Caco-2 (cell line): ENCODE measurements around the gene HENMT1. TPM values are rescaled to one million over a fixed set of nuclear protein-coding genes. Genes with fewer than 3 reads are reported as not detected.

Source experiments
- BruUV-seq: library from RNA; stranded (reverse); fragments of 400-500 nt; replicated peaks from 2 replicates; lab custom pipeline; 2021; lab: Mats Ljungman, UMichigan
- CTCF ChIA-PET: fragments of 300-600 bp; sonication (Branson Sonifier 250); formaldehyde crosslinking; loops from one replicate; lab custom pipeline; 2022; ENCODE audit warnings: antibody characterized with exemption; lab: Charles Lee
- POLR2A ChIA-PET: fragments of 300-600 bp; sonication (Branson Sonifier 250); formaldehyde crosslinking; loops from one replicate; lab custom pipeline; 2022; ENCODE audit warnings: antibody characterized with exemption; lab: Charles Lee
- DNase-seq, 2 experiments: peaks; one replicate each; pipeline versions ENCODE4 v3.0.0 to v3.0.0-alpha.2; 2020 to 2022
- H3K27me3 ChIP-seq: replicated peaks from 2 replicates; pipeline ENCODE4 v1.6.0; 2011; ENCODE audit warnings: low read length; ENCODE audit not compliant: control insufficient read depth, insufficient read depth
- H3K36me3 ChIP-seq: 2 replicates; pipeline ENCODE4 v1.5.1; 2011; ENCODE audit warnings: low read length; ENCODE audit not compliant: control insufficient read depth, insufficient read depth
- H3K4me1 ChIP-seq: fragments of 250-450 bp; sonication (Bioruptor Pico); 2 replicates; pipeline ENCODE4 v1.5.1; 2020; ENCODE audit warnings: mild to moderate bottlenecking
- H3K4me3 ChIP-seq: 2 replicates; pipeline ENCODE4 v1.5.1; 2011; ENCODE audit warnings: low read depth, mild to moderate bottlenecking, control low read depth, low read length
- H3K9me3 ChIP-seq: fragments of 250-450 bp; sonication (Bioruptor Pico); 2 replicates; pipeline ENCODE4 v1.5.1; 2020; ENCODE audit warnings: mild to moderate bottlenecking, moderate library complexity
- H3K27ac Mint-ChIP-seq: one replicate; pipeline ENCODE4 v1.8.0; 2022; ENCODE audit warnings: mixed read lengths; ENCODE audit not compliant: unreplicated experiment
- H3K27me3 Mint-ChIP-seq: one replicate; pipeline ENCODE4 v1.8.0; 2022; ENCODE audit warnings: mixed read lengths; ENCODE audit not compliant: insufficient read depth, unreplicated experiment
- H3K36me3 Mint-ChIP-seq: one replicate; pipeline ENCODE4 v1.8.0; 2022; ENCODE audit warnings: mild to moderate bottlenecking, mixed read lengths; ENCODE audit not compliant: insufficient read depth, unreplicated experiment
- H3K4me1 Mint-ChIP-seq: one replicate; pipeline ENCODE4 v1.8.0; 2022; ENCODE audit warnings: low read depth, mixed read lengths; ENCODE audit not compliant: unreplicated experiment
- H3K4me3 Mint-ChIP-seq: one replicate; pipeline ENCODE4 v1.8.0; 2022; ENCODE audit warnings: mild to moderate bottlenecking, moderate library complexity, mixed read lengths; ENCODE audit not compliant: unreplicated experiment
- H3K9me3 Mint-ChIP-seq: one replicate; pipeline ENCODE4 v1.8.0; 2022; ENCODE audit warnings: mixed read lengths; ENCODE audit not compliant: unreplicated experiment
- intact Hi-C: fragments of 100-400 bp; cut with micrococcal nuclease; formaldehyde crosslinking; loops from one replicate; pipeline ENCODE4 v1.10.0; 2022; ENCODE audit not compliant: unreplicated experiment
- total RNA-seq: library from RNA; stranded (reverse); gene quantifications from 2 replicates; pipeline ENCODE4 v1.2.3, GENCODE V29; 2022
- TF ChIP-seq, protein P1 (sequence below), 2 experiments: fragments of 200-600 bp in 1 of 2; IDR thresholded peaks; 1 replicate in 1 of 2; 2 replicates in 1 of 2; pipeline versions ENCODE4 v1.5.1 to v1.8.0; 2011 to 2022; ENCODE audit warnings: antibody characterized with exemption in 1 of 2, control low read depth in 1 of 2, inconsistent platforms in 1 of 2, low read depth in 1 of 2, low read length in 1 of 2, mild to moderate bottlenecking in 1 of 2, moderate library complexity in 1 of 2; ENCODE audit not compliant: insufficient read depth in 1 of 2, severe bottlenecking in 1 of 2, unreplicated experiment in 1 of 2

The HENMT1 gene
- total RNA-seq, 1 experiment from 2014 or later: 21.0 TPM

DNA sequence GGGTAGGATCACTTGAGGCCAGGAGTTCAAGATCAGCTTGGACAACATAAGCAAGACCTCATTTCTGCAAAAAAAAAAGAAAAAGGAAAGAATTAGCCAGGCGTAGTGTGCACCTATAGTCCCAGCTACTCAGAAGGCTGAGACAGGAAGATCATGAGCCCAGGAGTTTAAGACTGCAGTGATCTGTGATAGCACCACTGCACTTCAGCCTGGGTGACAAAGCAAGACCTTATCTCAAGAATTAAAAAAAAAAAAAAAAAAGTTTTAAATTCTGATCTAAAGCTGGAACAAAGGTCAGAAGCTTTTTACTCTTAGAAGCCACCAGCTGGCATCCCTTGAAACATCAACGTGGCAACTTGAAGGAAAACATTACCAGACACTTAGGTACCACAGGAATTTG, 45.3 kb downstream of the HENMT1 start:
- BruUV-seq: no TSS peak
- intact Hi-C loops: no loop called here
- H3K36me3 Mint-ChIP-seq: no peaks in the 10 kb centered on the region
- ChIA-PET POLR2A (interaction anchor here (0.6 kb wide), 1 partner anchor 1429 kb away, joined by 6 read pairs; no protein-coding TSS in a partner anchor), CTCF (interaction anchor here (0.6 kb wide), 1 partner anchor 496 kb away, joined by 6 read pairs; no protein-coding TSS in a partner anchor)
- H3K27me3 Mint-ChIP-seq: no peaks in the 10 kb centered on the region
- H3K4me1 ChIP-seq: no peaks in the 10 kb centered on the region
- H3K4me1 Mint-ChIP-seq: no peaks in the 10 kb centered on the region
- H3K9me3 Mint-ChIP-seq: no peaks in the 10 kb centered on the region
- DNase-seq: no peak
- no peak overlapping the region for H3K4me3 Mint-ChIP-seq
- H3K27me3 ChIP-seq: no peaks in the 10 kb centered on the region
- H3K9me3 ChIP-seq: no peaks in the 10 kb centered on the region
- H3K36me3 ChIP-seq: no peaks in the 10 kb centered on the region
- no peak overlapping the region for H3K4me3 ChIP-seq
- no peak overlapping the region for H3K27ac Mint-ChIP-seq
- TF ChIP-seq, protein P1, sequence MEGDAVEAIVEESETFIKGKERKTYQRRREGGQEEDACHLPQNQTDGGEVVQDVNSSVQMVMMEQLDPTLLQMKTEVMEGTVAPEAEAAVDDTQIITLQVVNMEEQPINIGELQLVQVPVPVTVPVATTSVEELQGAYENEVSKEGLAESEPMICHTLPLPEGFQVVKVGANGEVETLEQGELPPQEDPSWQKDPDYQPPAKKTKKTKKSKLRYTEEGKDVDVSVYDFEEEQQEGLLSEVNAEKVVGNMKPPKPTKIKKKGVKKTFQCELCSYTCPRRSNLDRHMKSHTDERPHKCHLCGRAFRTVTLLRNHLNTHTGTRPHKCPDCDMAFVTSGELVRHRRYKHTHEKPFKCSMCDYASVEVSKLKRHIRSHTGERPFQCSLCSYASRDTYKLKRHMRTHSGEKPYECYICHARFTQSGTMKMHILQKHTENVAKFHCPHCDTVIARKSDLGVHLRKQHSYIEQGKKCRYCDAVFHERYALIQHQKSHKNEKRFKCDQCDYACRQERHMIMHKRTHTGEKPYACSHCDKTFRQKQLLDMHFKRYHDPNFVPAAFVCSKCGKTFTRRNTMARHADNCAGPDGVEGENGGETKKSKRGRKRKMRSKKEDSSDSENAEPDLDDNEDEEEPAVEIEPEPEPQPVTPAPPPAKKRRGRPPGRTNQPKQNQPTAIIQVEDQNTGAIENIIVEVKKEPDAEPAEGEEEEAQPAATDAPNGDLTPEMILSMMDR (IDR thresholded peaks at IDR 0.05; ENCODE audit: insufficient read depth in 1 of 2, low read depth in 1 of 2, low read length in 1 of 2, severe bottlenecking in 1 of 2, unreplicated experiment in 1 of 2): no peak

DNA sequence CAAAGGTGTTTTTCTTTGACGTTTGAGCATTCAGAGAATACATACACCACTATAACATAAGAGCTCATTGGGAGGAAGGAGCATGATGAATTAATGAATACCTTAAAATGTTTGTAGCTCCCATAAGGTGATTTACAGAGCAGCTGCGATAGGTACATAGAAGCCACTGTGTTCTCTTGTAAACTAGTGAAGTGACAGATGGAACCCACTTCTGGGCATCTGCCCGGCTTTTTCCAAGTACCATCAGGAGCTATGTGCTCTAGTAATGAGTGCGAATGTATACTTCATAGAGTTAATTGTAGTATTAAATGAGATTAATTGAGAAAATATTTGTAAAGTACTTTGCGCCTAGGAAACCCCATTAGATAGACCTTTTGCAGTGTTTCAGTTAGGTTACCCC, 48.4 kb downstream of the HENMT1 start:
- BruUV-seq: no TSS peak
- Histone ChIP-seq H3K9me3 (no peaks in the 10 kb centered on the region), H3K4me1 (no peaks in the 10 kb centered on the region), H3K4me3 (no peak overlapping the region), H3K27me3 (no peaks in the 10 kb centered on the region), H3K36me3 (no peaks in the 10 kb centered on the region)
- DNase-seq: no peak
- TF ChIP-seq, protein P1 (IDR thresholded peaks at IDR 0.05; ENCODE audit: insufficient read depth in 1 of 2, low read depth in 1 of 2, low read length in 1 of 2, severe bottlenecking in 1 of 2, unreplicated experiment in 1 of 2): no peak
- no peak overlapping the region for H3K27ac Mint-ChIP-seq
- CTCF ChIA-PET: no interaction called here
- intact Hi-C loops: no loop called here
- POLR2A ChIA-PET: no interaction called here
- H3K4me1 Mint-ChIP-seq: no peaks in the 10 kb centered on the region
- H3K27me3 Mint-ChIP-seq: no peaks in the 10 kb centered on the region
- H3K4me3 Mint-ChIP-seq: no peak overlapping the region
- H3K9me3 Mint-ChIP-seq: no peaks in the 10 kb centered on the region
- H3K36me3 Mint-ChIP-seq: no peaks in the 10 kb centered on the region

DNA sequence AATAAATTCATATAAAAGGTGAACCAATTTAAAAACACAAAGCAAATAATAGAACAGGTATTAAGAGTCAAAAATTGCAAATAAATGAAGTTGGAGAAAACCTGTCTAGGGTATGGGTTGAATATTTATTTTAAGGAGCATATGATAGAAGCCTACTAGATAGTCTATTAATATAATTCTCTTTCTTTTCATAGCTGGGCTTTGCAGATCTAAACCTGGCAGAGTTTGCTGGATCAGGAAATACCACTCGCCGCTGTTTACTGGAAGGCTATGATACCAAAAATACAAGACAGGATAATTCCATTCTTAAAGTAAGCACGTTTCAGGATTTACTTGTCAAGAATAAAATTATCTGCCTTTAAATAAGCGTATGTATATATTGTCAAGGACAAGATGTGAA, 48.9 kb downstream of the HENMT1 start:
- TF ChIP-seq, protein P1 (IDR thresholded peaks at IDR 0.05; ENCODE audit: insufficient read depth in 1 of 2, low read depth in 1 of 2, low read length in 1 of 2, severe bottlenecking in 1 of 2, unreplicated experiment in 1 of 2): no peak
- Mint-ChIP-seq H3K27ac (no peak overlapping the region), H3K36me3 (no peaks in the 10 kb centered on the region), H3K27me3 (no peaks in the 10 kb centered on the region), H3K9me3 (no peaks in the 10 kb centered on the region), H3K4me1 (no peaks in the 10 kb centered on the region), H3K4me3 (no peak overlapping the region)
- H3K9me3 ChIP-seq: no peaks in the 10 kb centered on the region
- no peaks in the 10 kb centered on the region for H3K27me3 ChIP-seq
- H3K4me3 ChIP-seq: no peak overlapping the region
- POLR2A ChIA-PET: no interaction called here
- H3K36me3 ChIP-seq: no peaks in the 10 kb centered on the region
- H3K4me1 ChIP-seq: no peaks in the 10 kb centered on the region
- BruUV-seq: no TSS peak
- intact Hi-C loops: no loop called here
- DNase-seq: no peak
- CTCF ChIA-PET: no interaction called here
